Liver (tissue), 9 donors: Measurements from ENCODE around the gene CSNK1D. TPM values are rescaled to one million over a fixed set of nuclear protein-coding genes. Genes with fewer than 3 reads are reported as not detected.

Source experiments
- DNase-seq: peaks from one replicate; pipeline ENCODE4 v3.0.0-alpha.2; 2017; ENCODE audit warnings: low spot score
- H3K27ac ChIP-seq, 2 donors: one replicate each; pipeline ENCODE4 v1.7.0; 2013; ENCODE audit warnings: inconsistent platforms in 2 of 2, low read length in 2 of 2, control low read depth in 1 of 2, low read depth in 1 of 2, mild to moderate bottlenecking in 1 of 2
- H3K27me3 ChIP-seq, 4 donors: one replicate each; pipeline versions ENCODE4 v1.6.1 to v1.7.0; 2013; ENCODE audit warnings: low read length in 3 of 4, inconsistent platforms in 1 of 4, mild to moderate bottlenecking in 1 of 4, moderate library complexity in 1 of 4; ENCODE audit not compliant: control insufficient read depth in 4 of 4, insufficient read depth in 4 of 4
- H3K36me3 ChIP-seq, 4 donors: one replicate each; pipeline versions ENCODE4 v1.6.1 to v1.7.0; 2013; ENCODE audit warnings: low read length in 3 of 4, mild to moderate bottlenecking in 3 of 4, low read depth in 1 of 4, moderate library complexity in 1 of 4; ENCODE audit not compliant: control insufficient read depth in 4 of 4, insufficient read depth in 3 of 4
- H3K4me1 ChIP-seq, 4 donors: one replicate each; pipeline versions ENCODE4 v1.6.1 to v1.7.0; 2013; ENCODE audit warnings: low read length in 3 of 4, mild to moderate bottlenecking in 3 of 4, moderate library complexity in 1 of 4; ENCODE audit not compliant: control insufficient read depth in 4 of 4, insufficient read depth in 4 of 4
- H3K4me3 ChIP-seq, 3 donors: one replicate each; pipeline versions ENCODE4 v1.6.1 to v1.7.0; 2013; ENCODE audit warnings: low read length in 3 of 3, control low read depth in 1 of 3, low read depth in 1 of 3, mild to moderate bottlenecking in 1 of 3
- H3K9ac ChIP-seq, 2 donors: one replicate each; pipeline ENCODE4 v1.7.0; 2013; ENCODE audit warnings: low read length in 2 of 2, mild to moderate bottlenecking in 2 of 2, moderate library complexity in 2 of 2, control low read depth in 1 of 2, low read depth in 1 of 2
- H3K9me3 ChIP-seq, 4 donors: one replicate each; pipeline versions ENCODE4 v1.6.1 to v1.7.0; 2013; ENCODE audit warnings: low read length in 3 of 4; ENCODE audit not compliant: control insufficient read depth in 4 of 4
- ATF3 ChIP-seq: IDR thresholded peaks from 2 replicates; pipeline ENCODE4 v1.6.1; 2016; ENCODE audit warnings: antibody characterized with exemption
- CTCF ChIP-seq: fragments of 150-350 bp; IDR thresholded peaks from 2 replicates; pipeline ENCODE4 v1.5.1; 2017; ENCODE audit warnings: improper control_type of control experiment, low read depth, low read length; ENCODE audit not compliant: missing input control
- EGR1 ChIP-seq, 2 donors: IDR thresholded peaks; 2 replicates each; pipeline ENCODE4 v1.6.1; 2016 to 2018; ENCODE audit warnings: antibody characterized with exemption in 2 of 2, low read depth in 2 of 2
- FOXA1 ChIP-seq: IDR thresholded peaks from 2 replicates; pipeline ENCODE4 v1.6.1; 2016; ENCODE audit warnings: antibody characterized with exemption
- HNF4A ChIP-seq, 2 donors: conservative IDR thresholded peaks; 2 replicates each; pipeline ENCODE4 v1.6.1; 2016; ENCODE audit warnings: antibody characterized with exemption in 2 of 2, mild to moderate bottlenecking in 2 of 2
- HNF4G ChIP-seq: IDR thresholded peaks from 2 replicates; pipeline ENCODE4 v1.6.1; 2016; ENCODE audit warnings: antibody characterized with exemption
- JUND ChIP-seq, 2 donors: IDR thresholded peaks; 2 replicates each; pipeline ENCODE4 v1.6.1; 2016; ENCODE audit warnings: antibody characterized with exemption in 2 of 2
- MAX ChIP-seq: IDR thresholded peaks from 2 replicates; pipeline ENCODE4 v1.6.1; 2016; ENCODE audit warnings: antibody characterized with exemption
- NR2F2 ChIP-seq: IDR thresholded peaks from 2 replicates; pipeline ENCODE4 v1.6.1; 2016; ENCODE audit warnings: antibody characterized with exemption
- RAD21 ChIP-seq, 2 donors: IDR thresholded peaks; 2 replicates each; pipeline ENCODE4 v1.6.1; 2016; ENCODE audit warnings: antibody characterized with exemption in 2 of 2, mild to moderate bottlenecking in 2 of 2
- RXRA ChIP-seq, 2 donors: IDR thresholded peaks; 2 replicates each; pipeline ENCODE4 v1.6.1; 2017 to 2018; ENCODE audit warnings: antibody characterized with exemption in 2 of 2, mild to moderate bottlenecking in 1 of 2
- SP1 ChIP-seq: IDR thresholded peaks from 2 replicates; pipeline ENCODE4 v1.6.1; 2018; ENCODE audit warnings: antibody characterized with exemption, mild to moderate bottlenecking
- TAF1 ChIP-seq: conservative IDR thresholded peaks from 2 replicates; pipeline ENCODE4 v1.6.1; 2016; ENCODE audit warnings: antibody characterized with exemption, mild to moderate bottlenecking
- YY1 ChIP-seq: IDR thresholded peaks from 2 replicates; pipeline ENCODE4 v1.6.1; 2016; ENCODE audit warnings: antibody characterized with exemption, mild to moderate bottlenecking
- WGBS: extraction: QIAGEN DNeasy Blood & Tissue Kit; methylation state at CpG from one replicate; pipeline ENCODE4 v1.1.7; 2013; 5-methylcytosine and 5-hydroxymethylcytosine counted together
- polyA plus RNA-seq, 2 donors: library from polyadenylated mRNA; stranded (reverse) in 1 of 2; unstranded in 1 of 2; fragments of 200-250 nt in 1 of 2; fragments of >200 nt in 1 of 2; fragmentation: Nextera tagmentation in 1 of 2; extraction: Ambion mirVana in 1 of 2; gene quantifications; one replicate each; pipeline versions ENCODE4 v1.2.1 to v1.2.3, GENCODE V29; 2013 to 2015
- total RNA-seq, 2 donors: library from RNA; depleted of rRNA; stranded (reverse); fragments of >200 nt; gene quantifications; one replicate each; pipeline ENCODE4 v1.2.3, GENCODE V29; 2014
- TF ChIP-seq, protein P1 (sequence below): IDR thresholded peaks from 2 replicates; pipeline ENCODE4 v1.6.1; 2016; ENCODE audit warnings: antibody characterized with exemption
- TF ChIP-seq, protein P2 (sequence below): IDR thresholded peaks from 2 replicates; pipeline ENCODE4 v1.6.1; 2016; ENCODE audit warnings: antibody characterized with exemption, mild to moderate bottlenecking
- donor health status: healthy.
- donor health status: healthy.
- donor health status: healthy.
- donor health status: healthy.
- donor health status: healthy.

Gene CSNK1D
- total and polyA plus RNA-seq, 4 donors, result 22.0 to 49.0 (median 34.2) TPM

DNA sequence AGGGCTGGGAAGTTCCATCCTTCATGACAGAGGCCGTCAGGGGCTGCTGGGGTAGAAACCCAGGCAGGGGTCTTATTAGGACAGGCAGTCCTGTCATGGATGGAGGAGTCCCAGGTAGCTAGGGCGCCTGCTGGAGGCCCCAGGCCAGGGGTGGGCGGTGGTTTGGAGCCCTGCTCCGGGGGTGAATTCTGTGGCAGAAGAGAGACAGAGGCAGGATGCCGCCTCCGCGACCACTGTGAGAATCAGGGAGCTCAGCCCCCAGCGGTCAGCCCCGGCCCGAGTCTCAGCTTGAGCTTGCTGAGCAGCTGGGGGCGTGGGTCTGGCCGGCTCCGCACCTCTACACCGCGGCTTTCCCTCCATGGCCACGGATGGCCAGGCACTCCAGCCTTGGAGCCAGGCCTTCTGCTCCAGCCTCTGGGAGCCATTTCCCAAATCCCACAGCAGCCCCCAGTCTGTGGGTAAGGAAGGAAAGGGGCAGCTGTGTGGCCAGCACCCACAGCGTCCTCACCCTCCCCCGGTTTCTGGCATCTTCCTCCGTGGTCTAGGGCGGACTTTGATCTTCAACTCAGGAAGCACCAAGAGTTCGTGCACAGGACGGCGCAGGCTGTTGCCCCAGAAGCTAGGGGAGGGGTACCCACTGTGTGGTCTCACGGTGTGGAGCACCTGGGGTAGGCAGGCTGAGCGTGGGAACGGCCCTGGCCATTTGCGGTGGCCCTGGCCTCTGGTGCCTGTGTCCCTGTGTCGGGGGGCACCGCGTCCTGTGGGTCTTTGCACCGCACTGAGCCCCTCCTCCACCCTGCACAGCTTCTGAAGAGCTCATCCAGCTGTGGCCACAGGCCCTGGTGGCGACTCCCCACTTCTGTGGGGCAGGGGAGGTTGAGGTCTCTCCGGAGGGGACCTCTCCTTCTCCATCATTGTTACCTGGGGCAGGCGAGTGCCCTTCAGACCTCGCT, 29.8 kb upstream of the CSNK1D start:
- DNase-seq, result no peak
- Histone ChIP-seq H3K4me1 (peaks cover 4 to 17% (median 10%) of the 10 kb centered on the region in 4 donors), H3K9me3 (no peaks in the 10 kb centered on the region), H3K27me3 (no peaks in the 10 kb centered on the region), H3K36me3 (no peaks in the 10 kb centered on the region), H3K27ac (no peak overlapping the region), H3K9ac (no peak overlapping the region), H3K4me3 (no peak overlapping the region)
- TF ChIP-seq HNF4A (conservative IDR thresholded peaks at IDR 0.05) (peak; percentile 57 to 62), SP1 (peak; percentile 47), CTCF (no peak), YY1 (no peak), JUND (IDR thresholded peaks at IDR 0.05) (no peak), FOXA1 (no peak), HNF4G (peak; percentile 31), RXRA (IDR thresholded peaks at IDR 0.05) (peak; percentile 20 to 31)
- WGBS, result 72% methylated on average over 35 of the region's 35 CpGs

GRCh38 chr17:82302568-82302963, 29.1 kb upstream of the CSNK1D start:
- Histone ChIP-seq H3K36me3 (no peaks in the 10 kb centered on the region), H3K4me1 (peaks cover 4 to 23% (median 13%) of the 10 kb centered on the region in 4 donors), H3K27ac (no peak overlapping the region), H3K9ac (no peak overlapping the region), H3K4me3 (no peak overlapping the region), H3K27me3 (no peaks in the 10 kb centered on the region), H3K9me3 (no peaks in the 10 kb centered on the region)
- TF ChIP-seq SP1 (no peak), EGR1 (IDR thresholded peaks at IDR 0.05; ENCODE audit: low read depth in 2 of 2) (no peak), JUND (IDR thresholded peaks at IDR 0.05) (no peak), NR2F2 (no peak), CTCF (no peak), HNF4G (no peak), RAD21 (IDR thresholded peaks at IDR 0.05) (no peak), FOXA1 (no peak), RXRA (IDR thresholded peaks at IDR 0.05) (no peak), TAF1 (no peak), MAX (no peak), ATF3 (no peak), YY1 (no peak)
- TF ChIP-seq, protein P1, sequence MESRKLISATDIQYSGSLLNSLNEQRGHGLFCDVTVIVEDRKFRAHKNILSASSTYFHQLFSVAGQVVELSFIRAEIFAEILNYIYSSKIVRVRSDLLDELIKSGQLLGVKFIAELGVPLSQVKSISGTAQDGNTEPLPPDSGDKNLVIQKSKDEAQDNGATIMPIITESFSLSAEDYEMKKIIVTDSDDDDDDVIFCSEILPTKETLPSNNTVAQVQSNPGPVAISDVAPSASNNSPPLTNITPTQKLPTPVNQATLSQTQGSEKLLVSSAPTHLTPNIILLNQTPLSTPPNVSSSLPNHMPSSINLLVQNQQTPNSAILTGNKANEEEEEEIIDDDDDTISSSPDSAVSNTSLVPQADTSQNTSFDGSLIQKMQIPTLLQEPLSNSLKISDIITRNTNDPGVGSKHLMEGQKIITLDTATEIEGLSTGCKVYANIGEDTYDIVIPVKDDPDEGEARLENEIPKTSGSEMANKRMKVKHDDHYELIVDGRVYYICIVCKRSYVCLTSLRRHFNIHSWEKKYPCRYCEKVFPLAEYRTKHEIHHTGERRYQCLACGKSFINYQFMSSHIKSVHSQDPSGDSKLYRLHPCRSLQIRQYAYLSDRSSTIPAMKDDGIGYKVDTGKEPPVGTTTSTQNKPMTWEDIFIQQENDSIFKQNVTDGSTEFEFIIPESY, result no peak
- TF ChIP-seq, protein P2, sequence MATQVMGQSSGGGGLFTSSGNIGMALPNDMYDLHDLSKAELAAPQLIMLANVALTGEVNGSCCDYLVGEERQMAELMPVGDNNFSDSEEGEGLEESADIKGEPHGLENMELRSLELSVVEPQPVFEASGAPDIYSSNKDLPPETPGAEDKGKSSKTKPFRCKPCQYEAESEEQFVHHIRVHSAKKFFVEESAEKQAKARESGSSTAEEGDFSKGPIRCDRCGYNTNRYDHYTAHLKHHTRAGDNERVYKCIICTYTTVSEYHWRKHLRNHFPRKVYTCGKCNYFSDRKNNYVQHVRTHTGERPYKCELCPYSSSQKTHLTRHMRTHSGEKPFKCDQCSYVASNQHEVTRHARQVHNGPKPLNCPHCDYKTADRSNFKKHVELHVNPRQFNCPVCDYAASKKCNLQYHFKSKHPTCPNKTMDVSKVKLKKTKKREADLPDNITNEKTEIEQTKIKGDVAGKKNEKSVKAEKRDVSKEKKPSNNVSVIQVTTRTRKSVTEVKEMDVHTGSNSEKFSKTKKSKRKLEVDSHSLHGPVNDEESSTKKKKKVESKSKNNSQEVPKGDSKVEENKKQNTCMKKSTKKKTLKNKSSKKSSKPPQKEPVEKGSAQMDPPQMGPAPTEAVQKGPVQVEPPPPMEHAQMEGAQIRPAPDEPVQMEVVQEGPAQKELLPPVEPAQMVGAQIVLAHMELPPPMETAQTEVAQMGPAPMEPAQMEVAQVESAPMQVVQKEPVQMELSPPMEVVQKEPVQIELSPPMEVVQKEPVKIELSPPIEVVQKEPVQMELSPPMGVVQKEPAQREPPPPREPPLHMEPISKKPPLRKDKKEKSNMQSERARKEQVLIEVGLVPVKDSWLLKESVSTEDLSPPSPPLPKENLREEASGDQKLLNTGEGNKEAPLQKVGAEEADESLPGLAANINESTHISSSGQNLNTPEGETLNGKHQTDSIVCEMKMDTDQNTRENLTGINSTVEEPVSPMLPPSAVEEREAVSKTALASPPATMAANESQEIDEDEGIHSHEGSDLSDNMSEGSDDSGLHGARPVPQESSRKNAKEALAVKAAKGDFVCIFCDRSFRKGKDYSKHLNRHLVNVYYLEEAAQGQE, result no peak
- WGBS, result 93% methylated on average over 15 of the region's 15 CpGs
- DNase-seq, result no peak
